GM18499 (cell line): ENCODE measurements around the gene P2RX1.
"Not testable (repeated sequence)": the region's sequence is repeated elsewhere in the genome, so short reads cannot be mapped to it uniquely, and the experiment has no call there.

ENCODE experiments used
- ATAC-seq: cut with Tn5 transposase; IDR thresholded peaks from one replicate; pipeline ENCODE4 v1.9.1; 2021; ENCODE audit warnings: moderate number of reproducible peaks; ENCODE audit not compliant: insufficient read depth, unreplicated experiment

The P2RX1 gene

DNA sequence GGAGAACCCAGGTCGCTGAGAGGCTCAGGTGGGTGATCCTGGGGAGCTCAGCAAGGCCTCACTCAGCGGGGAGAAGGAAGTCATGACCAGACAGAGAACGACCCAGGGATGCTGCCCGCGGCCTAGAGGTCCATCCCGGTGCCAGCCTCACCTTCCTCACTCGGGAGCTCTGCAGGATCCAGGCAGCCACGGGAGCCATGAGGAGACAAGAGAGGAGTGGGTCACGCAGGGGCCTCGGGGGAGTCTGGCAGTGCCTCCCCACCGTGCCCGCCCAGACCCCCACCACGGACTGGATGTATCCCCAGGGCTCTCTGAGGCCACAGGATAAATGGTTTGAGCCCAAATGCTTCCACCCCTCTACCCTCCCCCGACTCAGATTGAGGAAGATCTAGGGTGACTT lies 37.3 kb upstream of the P2RX1 start:
- ATAC-seq: no peak

DNA sequence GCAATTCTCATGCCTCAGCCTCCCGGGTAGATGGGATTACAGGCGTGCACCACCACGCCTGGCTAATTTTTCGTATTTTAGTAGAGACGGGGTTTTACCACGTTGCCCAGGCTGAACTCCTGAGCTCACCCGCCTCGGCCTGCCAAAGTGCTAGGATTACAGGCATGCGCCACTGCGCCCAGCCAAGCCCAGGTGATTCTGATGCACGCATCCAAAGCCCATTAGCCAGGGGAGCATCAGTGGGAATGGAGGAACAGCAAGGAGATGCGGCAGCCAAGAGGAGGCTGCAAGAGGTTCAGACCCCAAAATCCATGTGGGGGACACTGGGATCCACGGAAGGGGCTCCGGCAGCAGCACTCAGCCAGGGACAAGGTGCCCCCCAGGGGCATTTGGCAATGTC lies 35.9 kb upstream of the P2RX1 start:
- ATAC-seq: no peak

DNA sequence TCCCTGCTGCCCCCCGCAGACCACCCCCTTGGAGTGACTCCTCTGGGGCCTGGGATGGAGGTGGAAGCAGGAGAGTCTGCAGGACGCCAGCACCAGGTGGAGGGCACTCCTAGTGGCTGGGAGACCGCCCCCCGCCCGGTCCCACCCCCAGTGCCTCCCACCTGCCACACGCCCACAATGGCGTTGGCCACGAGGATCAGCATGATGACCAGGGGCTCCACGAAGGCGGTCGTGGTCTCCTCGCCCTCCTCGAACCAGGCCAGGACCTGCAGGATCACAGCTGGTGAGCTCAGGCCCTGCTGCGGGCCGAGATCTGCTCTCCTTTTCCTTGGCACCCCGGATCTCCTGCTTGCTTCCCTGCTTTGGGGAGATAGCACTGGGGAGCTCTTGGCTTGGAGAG lies 35.2 kb upstream of the P2RX1 start:
- no peak for ATAC-seq

DNA sequence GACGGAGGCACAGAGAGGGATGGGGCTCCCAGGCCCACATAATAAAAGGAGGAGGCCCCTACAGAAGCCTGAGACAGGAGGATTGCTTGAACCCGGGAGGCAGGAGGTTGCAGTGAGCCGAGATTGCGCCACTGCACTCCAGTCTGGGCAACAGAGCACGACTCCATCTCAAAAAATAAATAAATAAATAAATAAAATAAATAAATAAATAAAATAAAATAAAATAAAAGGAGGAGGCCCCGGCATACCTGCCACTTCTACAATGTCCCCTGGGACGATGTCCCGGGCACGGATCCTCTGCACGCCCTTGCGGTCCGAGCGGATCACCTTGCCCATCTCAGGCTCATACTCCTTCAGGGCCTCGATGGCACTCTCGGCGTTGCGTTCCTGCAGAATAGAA lies 34.7 kb upstream of the P2RX1 start:
- ATAC-seq: no peak

DNA sequence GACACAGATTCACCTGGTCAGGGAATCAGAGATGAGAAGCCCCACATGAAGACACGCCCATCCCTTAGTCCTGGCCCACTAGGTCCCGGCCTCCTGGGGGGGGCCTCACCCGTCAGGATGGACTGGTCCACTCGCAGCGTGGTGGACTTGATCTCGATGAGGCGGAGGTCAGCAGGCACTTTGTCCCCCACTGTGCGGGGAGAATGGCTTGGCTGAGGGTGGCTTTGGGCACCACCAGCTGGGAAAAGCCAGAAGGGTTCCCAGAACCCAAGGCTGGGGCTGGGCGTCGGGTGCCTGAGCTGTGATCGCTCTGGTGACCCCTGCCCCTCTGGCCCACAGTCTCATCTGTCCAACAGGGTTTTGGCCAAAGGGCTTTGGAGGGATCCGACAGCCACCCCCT lies 34.3 kb upstream of the P2RX1 start:
- ATAC-seq: no peak

DNA sequence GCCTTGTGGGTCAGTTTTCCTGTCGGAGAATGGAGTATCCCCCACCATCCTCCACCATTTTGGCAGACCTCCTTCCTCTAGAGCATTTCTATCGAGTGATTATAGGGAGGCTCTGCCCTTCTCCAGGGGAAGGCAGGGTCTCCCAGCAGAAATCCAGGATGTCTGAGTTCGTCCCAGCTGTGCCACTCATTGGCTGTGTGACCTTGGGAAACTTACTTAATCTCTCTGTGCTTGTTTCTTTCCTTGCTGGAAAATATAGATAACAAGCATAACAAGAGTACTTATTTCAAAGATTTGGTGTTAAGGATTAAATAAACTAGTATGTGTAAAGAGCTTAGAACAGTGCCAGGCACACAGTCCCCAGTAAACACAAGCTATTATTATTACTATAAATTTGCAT lies 33.2 kb upstream of the P2RX1 start:
- ATAC-seq: no peak

DNA sequence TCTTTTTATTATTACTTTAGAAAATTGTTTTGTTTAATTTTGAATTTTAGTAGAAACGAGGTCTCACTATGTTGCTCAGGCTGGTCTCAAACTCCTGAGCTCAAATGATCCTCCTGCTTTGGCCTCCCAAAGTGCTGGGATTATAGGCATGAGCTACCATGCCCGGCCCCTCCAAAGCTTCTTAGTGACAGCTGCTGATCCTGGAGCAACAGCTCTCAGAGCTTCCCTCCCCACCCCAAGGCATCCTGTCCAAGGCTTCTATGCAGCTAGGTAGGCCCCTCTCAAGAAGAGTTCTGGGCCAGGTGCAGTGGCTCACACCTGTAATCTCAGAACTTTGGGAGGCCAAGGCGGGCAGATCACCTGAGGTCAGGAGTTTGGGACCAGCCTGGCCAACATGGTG lies 32.3 kb upstream of the P2RX1 start:
- not testable (repeated sequence) for ATAC-seq

DNA sequence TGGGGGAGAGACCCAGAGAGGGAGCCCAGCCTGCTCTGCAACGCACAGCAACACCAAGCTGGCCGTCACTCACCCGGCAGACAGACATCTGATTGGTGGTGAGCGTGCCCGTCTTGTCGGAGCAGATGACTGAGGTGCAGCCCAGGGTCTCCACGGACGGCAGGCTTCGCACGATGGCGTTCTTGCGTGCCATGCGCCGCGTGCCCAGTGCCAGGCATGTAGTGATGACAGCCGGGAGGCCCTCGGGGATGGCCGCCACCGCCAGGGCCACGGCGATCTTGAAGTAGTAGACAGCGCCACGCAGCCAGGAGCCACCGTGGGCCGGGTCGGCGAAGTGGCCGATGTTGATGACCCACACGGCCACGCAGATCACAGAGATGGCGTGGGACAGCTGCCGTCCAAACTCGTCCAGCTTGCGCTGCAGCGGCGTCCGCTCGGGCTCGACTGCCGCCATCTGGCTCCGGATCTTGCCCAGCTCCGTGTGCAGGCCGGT lies 31.1 kb upstream of the P2RX1 start:
- ATAC-seq: no peak

DNA sequence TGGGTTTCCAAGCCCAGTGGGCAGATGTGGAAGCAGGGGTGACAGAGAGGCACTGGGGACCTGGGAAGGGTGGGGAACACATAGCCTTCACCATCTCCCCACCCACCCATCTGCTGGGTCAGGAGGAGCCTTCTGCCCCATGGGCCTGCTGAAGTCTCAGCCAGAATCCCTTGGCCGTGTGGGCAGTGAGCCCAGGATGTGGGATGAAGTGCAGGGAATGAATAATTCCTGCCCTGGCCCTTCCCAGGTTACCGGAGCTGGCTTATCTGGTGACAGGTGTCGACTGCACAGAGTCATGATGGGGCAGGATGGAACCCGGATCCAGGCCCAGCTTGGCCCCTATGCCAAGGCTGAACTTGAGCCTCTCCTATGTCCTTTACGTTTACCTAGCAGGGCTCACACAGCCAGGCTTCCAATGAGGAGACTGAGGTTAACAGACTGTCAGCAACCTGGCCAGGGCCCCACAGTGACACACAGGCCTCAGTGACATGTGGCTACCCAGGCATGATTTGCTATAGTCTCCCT lies 30.5 kb upstream of the P2RX1 start:
- no peak for ATAC-seq

DNA sequence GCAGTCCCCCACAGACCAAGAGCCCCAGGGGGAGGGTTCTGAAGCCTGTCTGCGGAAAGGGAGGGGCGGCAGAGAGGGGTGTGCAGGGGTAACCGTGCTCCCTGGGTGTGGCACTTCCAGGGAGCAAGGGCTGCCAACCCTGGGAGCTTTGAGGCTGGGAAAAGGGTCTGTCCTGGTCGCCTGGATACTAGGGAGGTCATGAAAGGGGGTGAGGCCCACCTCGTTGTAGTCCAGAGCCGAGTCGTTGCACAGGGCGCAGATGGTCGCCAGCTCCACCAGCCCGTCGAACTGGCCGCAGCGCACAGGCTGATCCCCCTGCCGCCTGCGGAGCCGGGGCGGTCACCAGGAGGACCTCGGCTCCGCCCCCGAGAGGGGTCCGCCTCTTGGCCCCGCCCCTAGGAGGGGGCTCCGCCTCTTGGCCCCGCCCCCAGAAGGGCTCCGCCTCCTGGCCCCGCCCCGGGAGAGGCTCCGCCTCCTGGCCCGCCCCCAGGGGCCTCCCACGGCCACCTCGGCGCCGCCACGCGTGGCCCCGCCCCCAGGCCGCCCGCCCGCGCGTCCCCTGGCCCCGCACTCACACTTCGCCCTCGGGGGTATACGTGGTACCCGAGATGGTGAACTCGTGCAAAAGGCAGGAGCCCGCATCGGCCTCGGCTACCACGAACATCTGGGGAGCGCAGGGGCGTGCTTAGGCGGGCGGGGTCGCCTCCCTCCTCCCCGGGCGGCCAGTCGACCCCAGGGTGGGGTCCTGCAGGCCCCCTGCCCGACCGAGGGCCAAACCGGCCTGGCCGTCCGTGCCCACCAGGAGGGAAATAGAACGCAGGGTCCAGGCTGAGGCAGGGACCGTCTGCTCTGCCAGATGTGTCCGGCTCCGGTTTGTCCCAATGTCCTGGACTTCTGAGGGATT lies 28.5 kb upstream of the P2RX1 start:
- ATAC-seq: no peak

DNA sequence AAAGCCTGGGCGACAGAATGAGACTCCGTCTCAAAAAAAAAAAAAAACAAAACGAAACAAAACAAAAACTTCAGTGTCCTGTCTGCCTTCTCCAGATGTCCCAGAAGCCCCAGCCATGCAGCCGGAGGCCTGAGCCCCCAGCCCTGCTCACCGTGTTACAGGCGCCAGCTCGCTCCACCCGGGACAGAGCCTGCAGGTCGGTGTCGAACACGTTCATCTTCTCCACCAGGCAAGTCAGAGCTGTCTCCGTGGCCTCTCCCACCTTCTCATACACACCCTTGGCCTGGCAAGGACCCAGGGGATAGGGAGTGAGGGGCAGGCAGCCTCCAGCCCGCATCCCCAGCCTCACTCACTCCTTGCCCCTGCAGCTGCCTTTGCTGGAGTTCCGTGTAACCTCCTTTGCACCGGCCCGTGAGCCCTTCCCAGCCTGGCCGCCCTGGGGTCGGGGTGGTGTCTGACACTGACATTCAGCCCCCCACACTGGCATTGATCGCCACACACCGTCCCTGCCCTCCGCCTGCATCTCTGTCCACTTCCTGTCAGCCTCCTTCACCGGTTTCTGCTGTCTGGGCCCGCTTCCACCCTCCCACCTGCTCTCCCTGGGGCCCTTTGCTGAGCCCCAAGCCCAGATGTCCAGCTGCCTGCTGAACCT lies 27.1 kb upstream of the P2RX1 start:
- ATAC-seq: no peak

DNA sequence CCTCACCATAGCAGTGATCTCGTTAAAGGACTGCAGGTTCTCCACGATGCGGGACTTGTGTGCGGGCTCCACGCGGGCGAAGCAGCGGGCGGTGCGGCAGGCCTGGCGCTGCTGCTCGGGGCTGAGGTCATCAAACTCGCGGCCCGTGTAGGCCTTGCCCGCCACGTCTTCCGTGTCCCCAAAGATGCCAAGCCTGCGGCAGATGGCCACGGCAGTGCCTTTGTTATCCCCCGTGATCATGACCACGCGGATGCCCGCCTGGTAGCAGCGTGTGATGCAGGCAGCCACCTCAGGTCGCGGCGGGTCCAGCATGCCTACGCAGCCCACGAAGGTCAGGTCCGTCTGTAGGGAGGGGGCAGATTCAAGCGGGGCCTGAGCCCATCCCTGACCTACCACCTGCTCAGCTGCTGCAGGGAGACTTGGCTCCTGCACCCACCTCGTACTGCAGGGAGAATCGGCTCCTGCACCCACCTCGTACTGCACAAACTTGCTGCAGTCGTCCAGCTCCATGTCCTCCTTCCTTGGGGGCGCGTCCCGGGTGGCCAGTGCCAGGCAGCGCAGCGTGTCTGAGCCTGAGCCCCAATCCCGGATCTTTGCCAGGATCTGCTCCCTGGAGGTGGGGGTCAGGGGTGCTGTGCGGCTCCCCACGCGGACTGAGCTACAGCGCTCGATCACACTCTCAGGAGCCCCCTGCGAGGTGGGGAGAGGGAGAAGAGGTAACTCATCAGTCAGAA lies 24.9 kb upstream of the P2RX1 start:
- ATAC-seq: no peak

DNA sequence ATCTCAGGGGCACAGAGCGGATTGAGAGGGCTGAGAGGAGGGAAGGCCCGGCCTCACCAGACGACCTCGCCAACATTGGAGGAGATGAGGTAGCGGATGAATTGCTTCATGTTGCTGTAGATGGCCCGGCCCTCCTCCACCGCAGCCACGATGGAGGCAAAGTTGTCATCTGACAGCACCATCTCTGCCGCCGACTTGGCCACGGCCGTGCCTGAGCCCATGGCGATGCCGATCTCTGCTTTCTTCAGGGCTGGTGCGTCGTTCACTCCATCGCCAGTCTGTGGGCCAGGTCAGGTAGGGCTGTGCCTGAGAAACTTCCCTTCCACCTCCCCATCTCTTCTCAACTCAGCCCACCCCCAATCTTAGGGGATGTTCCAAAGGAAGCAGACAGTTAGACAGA lies 21.1 kb upstream of the P2RX1 start:
- no peak for ATAC-seq

DNA sequence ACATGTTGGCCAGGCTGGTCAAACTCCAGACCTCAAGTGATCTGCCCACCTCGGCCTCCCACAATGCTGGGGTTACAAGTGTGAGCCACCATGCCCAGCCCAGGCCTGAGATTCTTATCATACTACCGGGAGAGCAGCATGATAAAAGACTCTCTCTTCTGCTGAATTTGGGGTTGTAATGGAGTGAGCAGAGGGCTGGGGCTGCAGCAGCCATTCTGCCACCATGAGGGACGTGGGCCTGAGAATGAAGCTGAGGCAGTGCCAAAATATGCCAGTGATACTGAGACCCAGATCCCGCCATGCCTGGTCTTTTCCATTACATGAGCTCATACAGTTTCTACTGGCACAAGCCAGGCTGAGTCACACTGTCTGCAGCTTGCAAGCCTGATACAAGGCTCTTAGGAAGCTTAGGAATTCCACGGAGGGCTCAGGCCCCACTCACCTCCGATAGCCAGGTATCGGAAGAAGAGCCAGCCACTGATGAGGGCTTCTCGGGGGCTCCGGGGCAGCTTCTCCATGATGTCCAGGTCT lies 19.6 kb upstream of the P2RX1 start:
- ATAC-seq: no peak

DNA sequence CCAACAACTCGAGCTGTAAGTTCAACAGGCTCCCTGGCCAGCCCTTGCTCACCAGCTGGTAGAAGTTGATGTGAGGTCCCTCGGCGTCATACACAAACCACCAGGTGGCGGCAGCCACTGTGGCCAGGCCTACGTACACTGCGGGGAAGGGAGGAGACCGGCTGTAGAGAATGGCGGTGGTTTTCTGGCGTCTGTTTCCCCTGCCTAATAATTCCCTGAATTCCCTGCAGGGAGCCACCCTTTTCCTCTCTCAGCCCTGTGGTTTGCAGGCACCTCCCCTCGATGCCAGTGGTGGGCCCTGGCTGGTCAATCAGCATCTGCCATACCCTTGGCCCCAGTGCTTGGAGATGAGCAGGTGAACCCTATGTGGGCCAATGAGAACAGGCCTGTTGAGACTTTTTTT lies 18.9 kb upstream of the P2RX1 start:
- ATAC-seq: no peak

DNA sequence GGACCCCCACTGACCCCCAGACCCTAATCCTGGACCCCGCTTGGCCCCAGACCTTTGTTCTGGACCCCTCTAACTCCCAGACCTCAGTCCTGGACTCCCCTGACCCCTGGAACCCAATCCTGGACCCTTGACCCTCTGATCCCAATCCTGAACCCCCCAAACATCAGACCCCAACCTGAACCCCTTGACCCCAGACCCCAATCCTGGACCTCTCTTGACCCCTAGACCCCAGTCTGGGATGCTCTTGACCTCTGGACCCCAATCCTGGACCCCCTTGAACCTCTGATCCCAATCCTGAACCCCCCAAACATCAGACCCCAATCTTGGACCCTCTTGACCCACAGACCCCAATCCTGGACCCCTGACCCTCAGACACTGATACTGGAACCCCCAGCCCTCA lies 13.5 kb upstream of the P2RX1 start:
- no peak for ATAC-seq

DNA sequence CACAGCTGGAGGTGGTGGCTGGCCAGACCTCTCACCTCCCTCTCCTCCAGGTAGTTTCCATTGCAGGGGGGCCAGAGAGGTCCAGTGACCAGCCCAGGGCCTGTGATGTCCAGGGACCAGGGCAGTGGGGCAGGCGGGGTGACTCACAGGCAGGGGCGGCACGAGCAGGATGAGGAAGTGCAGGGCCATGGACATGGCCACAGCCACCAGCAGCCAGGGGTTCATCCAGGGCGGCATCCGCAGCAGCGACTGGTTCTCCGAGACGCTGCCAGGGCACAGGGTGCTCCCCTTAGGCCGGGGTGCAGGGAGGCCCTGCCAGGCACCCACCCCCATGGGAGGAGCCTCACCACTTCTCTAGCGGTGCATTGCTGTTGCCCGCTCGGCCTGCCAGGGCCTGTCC lies 12.9 kb upstream of the P2RX1 start:
- no peak for ATAC-seq

DNA sequence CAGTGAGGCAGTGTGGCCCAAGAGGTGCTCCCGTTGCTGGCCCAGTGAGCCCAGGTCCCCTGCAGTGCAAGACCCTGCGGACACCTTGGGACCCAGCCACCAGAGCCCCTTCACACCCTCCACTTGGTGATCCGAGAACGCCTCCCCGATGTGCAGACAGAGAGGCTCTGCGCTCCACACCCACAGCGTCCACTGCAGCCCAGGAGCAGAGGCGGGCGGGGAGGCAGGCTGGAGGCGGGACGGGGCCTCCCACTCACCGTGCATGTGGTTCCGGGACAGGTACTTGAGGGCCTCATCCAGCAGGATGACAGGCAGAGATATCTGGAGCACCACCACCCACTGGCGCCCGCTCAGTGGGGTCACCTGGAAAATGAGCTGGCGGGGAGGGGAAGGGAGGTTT lies 12.1 kb upstream of the P2RX1 start:
- no peak for ATAC-seq

DNA sequence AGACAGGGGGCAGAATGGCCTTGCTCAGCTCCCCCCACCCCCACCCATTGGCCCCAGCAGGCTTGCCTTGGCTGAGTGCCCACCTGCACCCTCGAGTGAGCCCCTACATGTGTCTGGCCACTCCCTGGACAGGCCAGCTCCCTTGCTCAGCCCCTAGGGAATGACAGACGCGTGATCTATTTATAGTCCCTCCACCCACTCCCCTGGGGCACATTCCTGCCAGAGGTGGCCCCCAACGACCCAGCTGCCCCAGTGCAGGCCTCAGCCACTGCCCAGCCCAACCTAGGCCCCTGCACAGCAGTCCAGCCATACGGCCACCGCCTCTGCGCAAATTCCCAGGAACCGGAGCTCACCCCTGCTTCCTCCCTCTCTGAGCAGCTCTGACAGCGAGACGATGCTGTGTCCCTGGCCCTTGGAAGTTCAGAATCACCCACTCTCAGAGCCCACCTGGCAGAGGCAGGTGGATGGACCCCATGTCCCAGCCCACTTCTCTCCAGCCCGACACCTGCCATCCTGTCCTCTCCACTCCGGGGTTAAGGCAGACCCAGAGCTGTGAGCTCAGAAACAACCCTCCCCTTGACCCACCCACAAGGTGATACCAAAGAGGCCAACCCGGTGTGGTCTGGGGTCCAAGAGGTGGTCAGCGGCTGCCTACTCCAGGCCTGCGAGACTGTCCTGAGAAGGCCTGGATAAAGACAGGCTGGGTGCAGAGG lies 11.5 kb upstream of the P2RX1 start:
- no peak for ATAC-seq
